OCI-LY1 (cell line): Measurements from ENCODE around the gene RND3.

Experiments used
- H2AFZ ChIP-seq: fragments of 200-600 bp; sonication (generic), shearing (Covaris generic); 2 replicates; pipeline ENCODE4 v1.6.0; 2014; ENCODE audit warnings: antibody characterized with exemption, mild to moderate bottlenecking, low read length
- H3F3A ChIP-seq: fragments of 200-600 bp; sonication (generic), shearing (Covaris generic); 2 replicates; pipeline ENCODE4 v1.6.0; 2014; ENCODE audit warnings: mild to moderate bottlenecking, antibody characterized with exemption, low read length, moderate library complexity; ENCODE audit not compliant: insufficient read depth
- H3K27ac ChIP-seq: fragments of 200-600 bp; sonication (generic); 2 replicates; pipeline ENCODE4 v1.5.1; 2014; ENCODE audit warnings: low read length, mixed run types, mild to moderate bottlenecking, low read depth; ENCODE audit not compliant: poor library complexity, severe bottlenecking
- H3K27me3 ChIP-seq: fragments of 200-600 bp; sonication (generic); 2 replicates; pipeline ENCODE4 v1.6.0; 2014; ENCODE audit warnings: antibody characterized with exemption, mild to moderate bottlenecking, low read length, moderate library complexity; ENCODE audit not compliant: insufficient read depth
- H3K36me3 ChIP-seq: fragments of 200-600 bp; sonication (generic); 2 replicates; pipeline ENCODE4 v1.6.1; 2014; ENCODE audit warnings: mild to moderate bottlenecking, antibody characterized with exemption, low read length, moderate library complexity, mixed read lengths; ENCODE audit not compliant: insufficient read depth
- H3K4me1 ChIP-seq: fragments of 200-600 bp; sonication (generic); 2 replicates; pipeline ENCODE4 v1.5.1; 2014; ENCODE audit warnings: mild to moderate bottlenecking, low read length, moderate library complexity; ENCODE audit not compliant: insufficient read depth, severe bottlenecking
- H3K4me2 ChIP-seq: fragments of 200-600 bp; sonication (generic), shearing (Covaris generic); 2 replicates; pipeline ENCODE4 v1.6.1; 2014; ENCODE audit warnings: low read length
- H3K4me3 ChIP-seq: fragments of 200-600 bp; sonication (generic); 2 replicates; pipeline ENCODE4 v1.5.1; 2014; ENCODE audit warnings: low read length, low read depth, mild to moderate bottlenecking, mixed read lengths; ENCODE audit not compliant: poor library complexity, severe bottlenecking
- H3K79me2 ChIP-seq: fragments of 200-600 bp; shearing (Covaris generic); 2 replicates; pipeline ENCODE4 v1.6.1; 2016; ENCODE audit warnings: mixed run types, low read length, mixed read lengths; ENCODE audit not compliant: insufficient read depth
- H3K9ac ChIP-seq: fragments of 200-600 bp; sonication (generic), shearing (Covaris generic); 2 replicates; pipeline ENCODE4 v1.6.1; 2014; ENCODE audit warnings: mild to moderate bottlenecking, low read length, mixed read lengths
- H3K9me2 ChIP-seq: fragments of 200-600 bp; sonication (generic), shearing (Covaris generic); 2 replicates; pipeline ENCODE4 v1.6.1; 2014; ENCODE audit warnings: low read depth, mild to moderate bottlenecking, low read length, mixed read lengths
- H3K9me3 ChIP-seq: fragments of 200-600 bp; shearing (Covaris generic); 2 replicates; pipeline ENCODE4 v1.6.1; 2014; ENCODE audit warnings: low read length, mixed read lengths
- H4K20me1 ChIP-seq: fragments of 200-600 bp; sonication (generic), shearing (Covaris generic); 2 replicates; pipeline ENCODE4 v1.6.0; 2016; ENCODE audit warnings: mild to moderate bottlenecking, low read length; ENCODE audit not compliant: insufficient read depth
- CTCF ChIP-seq: fragments of 200-600 bp; sonication (generic), shearing (Covaris generic); IDR thresholded peaks from 2 replicates; pipeline ENCODE4 v1.5.1; 2017; ENCODE audit warnings: mild to moderate bottlenecking, antibody characterized with exemption, low read length, moderate library complexity, mixed read lengths
- EZH2 ChIP-seq: fragments of 200-600 bp; sonication (generic), shearing (Covaris generic); IDR thresholded peaks from 2 replicates; pipeline ENCODE4 v1.8.0; 2017; ENCODE audit warnings: borderline replicate concordance, mixed run types, mild to moderate bottlenecking, antibody characterized with exemption, low read length, moderate library complexity, mixed read lengths

Gene RND3

DNA sequence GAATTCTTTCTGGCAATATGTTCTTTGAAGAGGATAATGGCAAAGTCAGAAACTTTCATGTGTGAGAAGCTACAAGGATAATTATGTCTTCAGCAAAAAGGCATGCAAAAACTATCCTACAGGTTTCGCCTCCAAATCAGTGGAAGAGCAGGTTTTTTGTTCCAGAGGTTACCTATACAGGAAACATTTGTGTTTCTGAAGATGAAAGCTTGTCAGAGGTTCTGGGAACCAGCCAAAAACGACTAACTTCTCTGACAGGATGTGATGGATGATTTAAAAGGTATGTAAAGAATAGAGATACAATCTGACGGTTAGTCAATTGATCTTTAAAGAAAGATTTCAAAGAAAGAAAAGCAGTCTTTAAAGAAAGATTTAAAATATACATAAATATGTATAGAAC is 37.6 kb downstream of the RND3 start:
- no peaks in the 10 kb centered on the region for H3K79me2 ChIP-seq

DNA sequence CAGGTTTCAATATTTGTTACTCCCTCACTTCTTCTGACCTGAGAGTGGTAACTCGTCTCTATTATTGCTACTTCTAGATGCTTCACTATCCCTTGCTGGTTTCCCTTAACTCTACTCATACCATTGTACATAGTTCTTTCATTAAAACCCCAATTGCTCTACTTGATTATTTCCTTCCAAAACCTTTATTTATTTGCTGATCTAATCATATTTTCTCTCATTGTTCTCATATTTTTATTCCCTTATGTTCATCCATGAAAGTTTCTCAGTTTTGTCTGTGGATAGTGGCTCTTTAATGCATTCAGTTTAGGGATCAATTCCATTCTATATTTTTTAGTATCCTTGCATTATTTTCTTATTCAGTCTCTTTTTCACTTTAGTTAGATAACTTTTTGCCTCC is 42.1 kb downstream of the RND3 start:
- H3K4me2 ChIP-seq, result no peak overlapping the region
- no peaks in the 10 kb centered on the region for H3K9me2 ChIP-seq
- H2AFZ ChIP-seq, result no peak overlapping the region
- H3K4me1 ChIP-seq, result no peaks in the 10 kb centered on the region
- no peak overlapping the region for H3K27ac ChIP-seq
- no peaks in the 10 kb centered on the region for H3K79me2 ChIP-seq
- no peak overlapping the region for H3K4me3 ChIP-seq
- no peaks in the 10 kb centered on the region for H3K9me3 ChIP-seq
- H3K9ac ChIP-seq, result no peak overlapping the region
- TF ChIP-seq CTCF (no peak), EZH2 (no peak)
- H3K36me3 ChIP-seq, result no peaks in the 10 kb centered on the region
- H3K27me3 ChIP-seq, result no peaks in the 10 kb centered on the region
- H4K20me1 ChIP-seq, result no peaks in the 10 kb centered on the region
- H3F3A ChIP-seq, result no peaks in the 10 kb centered on the region

More for the DNA sequence above, 37.6 kb downstream of the RND3 start:
- Histone ChIP-seq H3K27me3 (no peaks in the 10 kb centered on the region), H3K9me3 (no peaks in the 10 kb centered on the region), H4K20me1 (no peaks in the 10 kb centered on the region), H3K9ac (no peak overlapping the region), H3K4me2 (no peak overlapping the region), H3K4me3 (no peak overlapping the region), H3K9me2 (no peaks in the 10 kb centered on the region), H3K36me3 (no peaks in the 10 kb centered on the region), H3K27ac (no peak overlapping the region), H2AFZ (no peak overlapping the region), H3K4me1 (no peaks in the 10 kb centered on the region), H3F3A (no peaks in the 10 kb centered on the region)
- TF ChIP-seq EZH2 (no peak), CTCF (no peak)

GRCh38 chr2:150442484-150442883 is 45.0 kb downstream of the RND3 start:
- TF ChIP-seq CTCF (no peak), EZH2 (no peak)

More at GRCh38 chr2:150442484-150442883, 45.0 kb downstream of the RND3 start:
- H3K27me3 ChIP-seq, result no peaks in the 10 kb centered on the region
- H3K9me3 ChIP-seq, result no peaks in the 10 kb centered on the region
- no peaks in the 10 kb centered on the region for H3K36me3 ChIP-seq
- H4K20me1 ChIP-seq, result no peaks in the 10 kb centered on the region
- no peak overlapping the region for H3K27ac ChIP-seq
- no peaks in the 10 kb centered on the region for H3F3A ChIP-seq
- no peaks in the 10 kb centered on the region for H3K4me1 ChIP-seq
- no peak overlapping the region for H3K4me2 ChIP-seq
- no peak overlapping the region for H3K4me3 ChIP-seq
- no peak overlapping the region for H2AFZ ChIP-seq
- no peaks in the 10 kb centered on the region for H3K9me2 ChIP-seq
- H3K9ac ChIP-seq, result no peak overlapping the region
- H3K79me2 ChIP-seq, result no peaks in the 10 kb centered on the region
